H9 (cell line): Measurements from ENCODE around the gene ITGB2. TPM values are rescaled to one million over a fixed set of nuclear protein-coding genes. Genes with fewer than 3 reads are reported as not detected.

Experiments
- DNase-seq: peaks from one replicate; pipeline ENCODE4 v3.0.0-alpha.2; 2017
- H2AFZ ChIP-seq: one replicate; pipeline ENCODE4 v1.6.1; 2013; ENCODE audit warnings: mild to moderate bottlenecking, low read length, control low read depth, moderate library complexity
- H2AK5ac ChIP-seq: 2 replicates; pipeline ENCODE4 v1.6.1; 2013; ENCODE audit warnings: low read length, control low read depth, mixed read lengths; ENCODE audit not compliant: insufficient read length
- H2BK120ac ChIP-seq: one replicate; pipeline ENCODE4 v1.6.1; 2013; ENCODE audit warnings: low read depth, mild to moderate bottlenecking, low read length, control low read depth, inconsistent platforms; ENCODE audit not compliant: poor library complexity, severe bottlenecking
- H2BK12ac ChIP-seq: 2 replicates; pipeline ENCODE4 v1.6.1; 2013; ENCODE audit warnings: low read length, control low read depth, mixed read lengths, low read depth; ENCODE audit not compliant: insufficient read length
- H2BK15ac ChIP-seq: 2 replicates; pipeline ENCODE4 v1.6.1; 2013; ENCODE audit warnings: low read depth, low read length, control low read depth
- H2BK20ac ChIP-seq: one replicate; pipeline ENCODE4 v1.6.1; 2013; ENCODE audit warnings: low read depth, mild to moderate bottlenecking, low read length, control low read depth, inconsistent platforms; ENCODE audit not compliant: poor library complexity, severe bottlenecking
- H2BK5ac ChIP-seq: 2 replicates; pipeline ENCODE4 v1.6.1; 2013; ENCODE audit warnings: low read length, control low read depth, mixed read lengths; ENCODE audit not compliant: insufficient read length
- H3K14ac ChIP-seq: 2 replicates; pipeline ENCODE4 v1.6.1; 2013; ENCODE audit warnings: low read length, control low read depth; ENCODE audit not compliant: insufficient read depth
- H3K18ac ChIP-seq: 2 replicates; pipeline ENCODE4 v1.6.1; 2013; ENCODE audit warnings: low read depth, mild to moderate bottlenecking, mixed read lengths, low read length, control low read depth; ENCODE audit not compliant: insufficient read length
- H3K23ac ChIP-seq: 2 replicates; pipeline ENCODE4 v1.6.1; 2013; ENCODE audit warnings: low read length, control low read depth, mixed read lengths, low read depth; ENCODE audit not compliant: insufficient read length
- H3K23me2 ChIP-seq: 2 replicates; pipeline ENCODE4 v1.6.1; 2013; ENCODE audit warnings: low read depth, mild to moderate bottlenecking, mixed read lengths, low read length, control low read depth; ENCODE audit not compliant: insufficient read length, poor library complexity, severe bottlenecking
- H3K27ac ChIP-seq: 2 replicates; pipeline ENCODE4 v1.5.1; 2013; ENCODE audit warnings: low read length, control low read depth, mixed read lengths, low read depth; ENCODE audit not compliant: insufficient read length
- H3K27me3 ChIP-seq: 2 replicates; pipeline ENCODE4 v1.6.1; 2013; ENCODE audit warnings: low read length, control low read depth, inconsistent platforms; ENCODE audit not compliant: insufficient read depth
- H3K4ac ChIP-seq: 2 replicates; pipeline ENCODE4 v1.6.1; 2013; ENCODE audit warnings: low read depth, mild to moderate bottlenecking, control low read depth, inconsistent platforms, low read length, moderate library complexity
- H3K4me1 ChIP-seq: 2 replicates; pipeline ENCODE4 v1.6.1; 2013; ENCODE audit warnings: low read length, control low read depth, inconsistent platforms; ENCODE audit not compliant: insufficient read depth
- H3K4me2 ChIP-seq: 2 replicates; pipeline ENCODE4 v1.6.1; 2013; ENCODE audit warnings: low read length, control low read depth, mixed read lengths; ENCODE audit not compliant: insufficient read length, insufficient read depth
- H3K56ac ChIP-seq: 2 replicates; pipeline ENCODE4 v1.6.1; 2013; ENCODE audit warnings: low read depth, mild to moderate bottlenecking, mixed read lengths, low read length, control low read depth; ENCODE audit not compliant: insufficient read length
- H3K79me1 ChIP-seq: 2 replicates; pipeline ENCODE4 v1.6.1; 2013; ENCODE audit warnings: low read depth, mild to moderate bottlenecking, moderate library complexity, low read length, control low read depth, inconsistent platforms; ENCODE audit not compliant: insufficient read depth, poor library complexity, severe bottlenecking
- H3K79me2 ChIP-seq: 2 replicates; pipeline ENCODE4 v1.6.1; 2013; ENCODE audit warnings: low read length, control low read depth, inconsistent platforms; ENCODE audit not compliant: insufficient read depth
- H3K9ac ChIP-seq: 2 replicates; pipeline ENCODE4 v1.6.1; 2013; ENCODE audit warnings: low read length, control low read depth, mixed read lengths; ENCODE audit not compliant: insufficient read length; ENCODE audit errors: extremely low read depth
- H3K9me3 ChIP-seq: one replicate; pipeline ENCODE4 v1.6.1; 2013; ENCODE audit warnings: low read depth, low read length, inconsistent platforms; ENCODE audit not compliant: control insufficient read depth
- H3T11ph ChIP-seq: one replicate; pipeline ENCODE4 v1.6.1; 2013; ENCODE audit warnings: mild to moderate bottlenecking, low read length, control low read depth, inconsistent platforms
- H4K20me1 ChIP-seq: one replicate; pipeline ENCODE4 v1.6.1; 2013; ENCODE audit not compliant: control insufficient read depth, insufficient read length, insufficient read depth
- H4K5ac ChIP-seq: 2 replicates; pipeline ENCODE4 v1.6.1; 2013; ENCODE audit warnings: low read depth, mild to moderate bottlenecking, mixed read lengths, low read length, control low read depth; ENCODE audit not compliant: insufficient read length
- H4K8ac ChIP-seq: replicated peaks from 2 replicates; pipeline ENCODE4 v1.6.1; 2013; ENCODE audit warnings: low read length, control low read depth, mixed read lengths, low read depth; ENCODE audit not compliant: insufficient read length
- H4K91ac ChIP-seq: 2 replicates; pipeline ENCODE4 v1.6.1; 2013; ENCODE audit warnings: low read depth, mild to moderate bottlenecking, moderate library complexity, mixed read lengths, low read length, control low read depth; ENCODE audit not compliant: insufficient read length
- H3K27ac Mint-ChIP-seq, 3 experiments: 2 replicates in 2 of 3; 3 replicates in 1 of 3; pipeline ENCODE4 v1.8.0; 2020 to 2021; ENCODE audit warnings: mixed read lengths in 3 of 3, mild to moderate bottlenecking in 1 of 3, moderate library complexity in 1 of 3
- H3K27me3 Mint-ChIP-seq: 2 replicates; pipeline ENCODE4 v1.8.0; 2021; ENCODE audit warnings: low read depth, mild to moderate bottlenecking, moderate library complexity, mixed read lengths
- H3K36me3 Mint-ChIP-seq, 3 experiments: 2 replicates in 2 of 3; 3 replicates in 1 of 3; pipeline ENCODE4 v1.8.0; 2020 to 2021; ENCODE audit warnings: low read depth in 3 of 3, mixed read lengths in 3 of 3; ENCODE audit not compliant: insufficient read depth in 1 of 3
- H3K4me1 Mint-ChIP-seq, 2 experiments: 2 replicates each; pipeline ENCODE4 v1.8.0; 2020; ENCODE audit warnings: mixed read lengths in 2 of 2
- H3K4me3 Mint-ChIP-seq, 2 experiments: 2 replicates in 1 of 2; 3 replicates in 1 of 2; pipeline ENCODE4 v1.8.0; 2020 to 2021; ENCODE audit warnings: mild to moderate bottlenecking in 2 of 2, mixed read lengths in 2 of 2, moderate library complexity in 1 of 2
- H3K9me3 Mint-ChIP-seq, 2 experiments: 2 replicates in 1 of 2; 3 replicates in 1 of 2; pipeline ENCODE4 v1.8.0; 2020; ENCODE audit warnings: mild to moderate bottlenecking in 2 of 2, mixed read lengths in 2 of 2, moderate library complexity in 1 of 2
- CTCF ChIP-seq: fragments of 200-600 bp; sonication (generic); conservative IDR thresholded peaks from 3 replicates; pipeline ENCODE4 v1.8.0; 2021; ENCODE audit warnings: antibody characterized with exemption, mild to moderate bottlenecking
- WGBS: extraction: QIAGEN DNeasy Blood & Tissue Kit; methylation state at CpG from one replicate; pipeline ENCODE4 v1.1.7; 2013; ENCODE audit warnings: missing lambda C conversion rate, low lambda C conversion rate, mixed read lengths; ENCODE audit not compliant: insufficient read length; ENCODE audit errors: extremely low coverage; 5-methylcytosine and 5-hydroxymethylcytosine counted together
- total RNA-seq: library from RNA; stranded (reverse); gene quantifications from 2 replicates; pipeline ENCODE4 v1.2.1, GENCODE V29; 2021

ITGB2 gene
- total RNA-seq, 1 experiment from 2014 or later: 1.1 TPM

GRCh38 chr21:44955141-44955797 lies 34.6 kb upstream of the ITGB2 start:
- Histone ChIP-seq H3K23ac (no peak overlapping the region), H2AFZ (no peak overlapping the region), H3K18ac (no peak overlapping the region), H3K4ac (no peak overlapping the region), H3K27ac (no peak overlapping the region), H3K27me3 (no peaks in the 10 kb centered on the region), H3K23me2 (no peaks in the 10 kb centered on the region), H4K91ac (no peak overlapping the region), H3K9ac (no peak overlapping the region), H2BK20ac (no peak overlapping the region), H3K79me2 (peaks cover 24% of the 10 kb centered on the region; the same call in 1 of the 2 replicates), H3K4me1 (no peaks in the 10 kb centered on the region), H2BK12ac (no peak overlapping the region), H3T11ph (no peak overlapping the region), H4K5ac (no peak overlapping the region), H3K79me1 (peaks cover 6% of the 10 kb centered on the region), H2BK120ac (no peak overlapping the region), H2BK15ac (no peak overlapping the region), H4K20me1 (no peaks in the 10 kb centered on the region), H3K9me3 (no peaks in the 10 kb centered on the region), H2AK5ac (no peak overlapping the region), H4K8ac (no peak overlapping the region), H3K14ac (no peak overlapping the region), H3K4me2 (no peak overlapping the region), H3K56ac (no peak overlapping the region), H2BK5ac (no peak overlapping the region)
- no peak for TF ChIP-seq CTCF
- peaks cover 11 to 48% (median 42%) of the 10 kb centered on the region in 3 experiments; a peak in 5 of 7 replicates for H3K36me3 Mint-ChIP-seq
- no peaks in the 10 kb centered on the region for H3K27me3 Mint-ChIP-seq
- H3K4me3 Mint-ChIP-seq: no peak overlapping the region
- H3K4me1 Mint-ChIP-seq: peaks cover 5 to 6% of the 10 kb centered on the region in 2 experiments
- DNase-seq: no peak
- H3K27ac Mint-ChIP-seq: peak overlapping the region; percentile 71 to 96 (median 90); a peak in 5 of 7 replicates
- WGBS: no CpG with 5 or more reads among the region's 21 CpGs
- no peaks in the 10 kb centered on the region for H3K9me3 Mint-ChIP-seq
